WTC11 (cell line): ENCODE data around the gene TNS3. TPM values are rescaled to one million over a fixed set of nuclear protein-coding genes. Genes with fewer than 3 reads are reported as not detected.
A peak's percentile ranks its signal among the peaks of the same experiment; 100 is the strongest.

Experiments
- ATAC-seq: fragments of 200-7000 bp; cut with Tn5 transposase; 2 replicates; pipeline ENCODE4 v1.10.0; 2021; ENCODE audit warnings: mild to moderate bottlenecking, moderate library complexity
- CTCF ChIA-PET: fragments of 300-600 bp; sonication (Branson Sonifier 250); formaldehyde crosslinking; loops from one replicate; lab custom pipeline; 2021; ENCODE audit warnings: antibody characterized with exemption; lab: Charles Lee
- POLR2A ChIA-PET: fragments of 350-600 bp; sonication (Branson Sonifier 250); formaldehyde crosslinking; loops from one replicate; lab custom pipeline; 2021; ENCODE audit warnings: antibody characterized with exemption; lab: Charles Lee
- DNase-seq: peaks from one replicate; pipeline ENCODE4 v3.0.0; 2021; ENCODE audit warnings: low spot score
- H3K27ac Mint-ChIP-seq: 2 replicates; pipeline ENCODE4 v1.8.0; 2021; ENCODE audit warnings: mixed read lengths
- H3K27me3 Mint-ChIP-seq: 2 replicates; pipeline ENCODE4 v1.8.0; 2021; ENCODE audit warnings: low read depth, mild to moderate bottlenecking, moderate library complexity, mixed read lengths
- H3K36me3 Mint-ChIP-seq: 2 replicates; pipeline ENCODE4 v1.8.0; 2021; ENCODE audit warnings: mixed read lengths
- H3K4me1 Mint-ChIP-seq: 2 replicates; pipeline ENCODE4 v1.8.0; 2022; ENCODE audit warnings: mixed read lengths
- H3K4me3 Mint-ChIP-seq: 2 replicates; pipeline ENCODE4 v1.8.0; 2021; ENCODE audit warnings: mild to moderate bottlenecking, moderate library complexity, mixed read lengths
- H3K9me3 Mint-ChIP-seq: 2 replicates; pipeline ENCODE4 v1.8.0; 2021; ENCODE audit warnings: mixed read lengths
- ATF2 ChIP-seq: sonication (generic); formaldehyde crosslinking; IDR thresholded peaks from 2 replicates; pipeline ENCODE4 v1.8.1; 2022; ENCODE audit warnings: low read depth, missing genetic modification reagents, borderline replicate concordance
- ELF4 ChIP-seq: sonication (generic); formaldehyde crosslinking; IDR thresholded peaks from 2 replicates; pipeline ENCODE4 v1.8.1; 2022; ENCODE audit warnings: low read depth, mild to moderate bottlenecking, moderate library complexity, missing genetic modification reagents
- FOXK1 ChIP-seq: sonication (generic); formaldehyde crosslinking; IDR thresholded peaks from 2 replicates; pipeline ENCODE4 v1.8.0; 2022; ENCODE audit warnings: mild to moderate bottlenecking, moderate library complexity, missing genetic modification reagents
- GRHL2 ChIP-seq: fragments of 250-450 bp; sonication (Bioruptor Pico); IDR thresholded peaks from 2 replicates; pipeline ENCODE4 v1.8.0; 2022; ENCODE audit warnings: mild to moderate bottlenecking, moderate library complexity; ENCODE audit not compliant: insufficient replicate concordance, severe bottlenecking
- NR2C2 ChIP-seq: sonication (generic); formaldehyde crosslinking; IDR thresholded peaks from 2 replicates; pipeline ENCODE4 v1.8.0; 2022; ENCODE audit warnings: mild to moderate bottlenecking, missing genetic modification reagents
- STAT6 ChIP-seq: sonication (generic); formaldehyde crosslinking; conservative IDR thresholded peaks from 2 replicates; pipeline ENCODE4 v1.8.1; 2023; ENCODE audit warnings: mild to moderate bottlenecking, low read depth, missing genetic modification reagents, moderate library complexity
- ZBTB21 ChIP-seq: sonication (generic); formaldehyde crosslinking; IDR thresholded peaks from 2 replicates; pipeline ENCODE4 v1.8.1; 2023; ENCODE audit warnings: mild to moderate bottlenecking, missing genetic modification reagents, borderline replicate concordance
- ZNF138 ChIP-seq: sonication (generic); formaldehyde crosslinking; conservative IDR thresholded peaks from 2 replicates; pipeline ENCODE4 v1.8.1; 2022; ENCODE audit warnings: mild to moderate bottlenecking, moderate library complexity, missing genetic modification reagents
- ZNF232 ChIP-seq: sonication (generic); formaldehyde crosslinking; IDR thresholded peaks from 2 replicates; pipeline ENCODE4 v1.8.0; 2022; ENCODE audit warnings: mild to moderate bottlenecking, missing genetic modification reagents
- ZNF263 ChIP-seq: sonication (generic); formaldehyde crosslinking; IDR thresholded peaks from 2 replicates; pipeline ENCODE4 v1.8.1; 2022; ENCODE audit warnings: low read depth, mild to moderate bottlenecking, moderate library complexity, missing genetic modification reagents
- ZNF317 ChIP-seq: sonication (generic); formaldehyde crosslinking; IDR thresholded peaks from 2 replicates; pipeline ENCODE4 v1.8.1; 2023; ENCODE audit warnings: low read depth, mild to moderate bottlenecking, moderate library complexity, missing genetic modification reagents, borderline replicate concordance
- ZNF423 ChIP-seq: fragments of 250-450 bp; sonication (Bioruptor Pico); IDR thresholded peaks from 2 replicates; pipeline ENCODE4 v2.1.2; 2022; ENCODE audit warnings: mild to moderate bottlenecking, moderate library complexity
- total RNA-seq: library from RNA; stranded (reverse); gene quantifications from 3 replicates; pipeline ENCODE4 v1.2.3, GENCODE V29; 2021
- TF ChIP-seq, protein P1 (sequence below): sonication (generic); formaldehyde crosslinking; IDR thresholded peaks from 2 replicates; pipeline ENCODE4 v1.8.0; 2022; ENCODE audit warnings: missing genetic modification reagents
- TF ChIP-seq, protein P2 (sequence below): sonication (generic); formaldehyde crosslinking; IDR thresholded peaks from 2 replicates; pipeline ENCODE4 v1.8.1; 2023; ENCODE audit warnings: mild to moderate bottlenecking, missing genetic modification reagents, borderline replicate concordance
- TF ChIP-seq, protein P3 (sequence below): sonication (generic); formaldehyde crosslinking; IDR thresholded peaks from 2 replicates; pipeline ENCODE4 v1.8.1; 2022; ENCODE audit warnings: low read depth, mild to moderate bottlenecking, moderate library complexity, missing genetic modification reagents, borderline replicate concordance
- TF ChIP-seq, protein P4 (sequence below): sonication (generic); formaldehyde crosslinking; IDR thresholded peaks from 2 replicates; pipeline ENCODE4 v1.8.1; 2023; ENCODE audit warnings: mild to moderate bottlenecking, moderate library complexity, missing genetic modification reagents

The TNS3 gene
- total RNA-seq, 1 experiment from 2014 or later = 37.7 TPM

DNA sequence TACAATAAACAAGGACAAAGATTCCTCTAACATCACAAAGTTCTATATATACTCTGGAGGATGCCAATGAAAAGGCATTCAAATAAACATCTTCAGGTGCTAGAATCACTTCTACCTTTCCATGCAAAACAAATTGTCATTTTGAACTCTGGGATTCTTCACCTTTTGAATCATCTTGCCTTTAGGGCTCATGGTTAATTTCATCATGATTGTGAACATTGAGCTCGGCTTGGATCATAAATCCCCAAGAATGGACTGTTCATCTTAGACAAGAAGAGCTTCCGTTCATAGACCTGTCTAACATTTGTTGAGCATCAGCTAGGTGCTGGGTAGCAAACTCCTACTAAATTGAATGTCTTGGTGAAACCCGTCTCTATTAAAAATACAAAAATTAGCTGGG, 212.2 kb downstream of the TNS3 start (continued):
- TF ChIP-seq, protein P1, sequence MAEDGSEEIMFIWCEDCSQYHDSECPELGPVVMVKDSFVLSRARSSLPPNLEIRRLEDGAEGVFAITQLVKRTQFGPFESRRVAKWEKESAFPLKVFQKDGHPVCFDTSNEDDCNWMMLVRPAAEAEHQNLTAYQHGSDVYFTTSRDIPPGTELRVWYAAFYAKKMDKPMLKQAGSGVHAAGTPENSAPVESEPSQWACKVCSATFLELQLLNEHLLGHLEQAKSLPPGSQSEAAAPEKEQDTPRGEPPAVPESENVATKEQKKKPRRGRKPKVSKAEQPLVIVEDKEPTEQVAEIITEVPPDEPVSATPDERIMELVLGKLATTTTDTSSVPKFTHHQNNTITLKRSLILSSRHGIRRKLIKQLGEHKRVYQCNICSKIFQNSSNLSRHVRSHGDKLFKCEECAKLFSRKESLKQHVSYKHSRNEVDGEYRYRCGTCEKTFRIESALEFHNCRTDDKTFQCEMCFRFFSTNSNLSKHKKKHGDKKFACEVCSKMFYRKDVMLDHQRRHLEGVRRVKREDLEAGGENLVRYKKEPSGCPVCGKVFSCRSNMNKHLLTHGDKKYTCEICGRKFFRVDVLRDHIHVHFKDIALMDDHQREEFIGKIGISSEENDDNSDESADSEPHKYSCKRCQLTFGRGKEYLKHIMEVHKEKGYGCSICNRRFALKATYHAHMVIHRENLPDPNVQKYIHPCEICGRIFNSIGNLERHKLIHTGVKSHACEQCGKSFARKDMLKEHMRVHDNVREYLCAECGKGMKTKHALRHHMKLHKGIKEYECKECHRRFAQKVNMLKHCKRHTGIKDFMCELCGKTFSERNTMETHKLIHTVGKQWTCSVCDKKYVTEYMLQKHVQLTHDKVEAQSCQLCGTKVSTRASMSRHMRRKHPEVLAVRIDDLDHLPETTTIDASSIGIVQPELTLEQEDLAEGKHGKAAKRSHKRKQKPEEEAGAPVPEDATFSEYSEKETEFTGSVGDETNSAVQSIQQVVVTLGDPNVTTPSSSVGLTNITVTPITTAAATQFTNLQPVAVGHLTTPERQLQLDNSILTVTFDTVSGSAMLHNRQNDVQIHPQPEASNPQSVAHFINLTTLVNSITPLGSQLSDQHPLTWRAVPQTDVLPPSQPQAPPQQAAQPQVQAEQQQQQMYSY = no peak
- TF ChIP-seq STAT6 = no peak
- TF ChIP-seq, all 79 proteins: peak for 0

GRCh38 chr7:47368190-47368812, 213.6 kb downstream of the TNS3 start:
- H3K36me3 Mint-ChIP-seq = peaks cover 5% of the 10 kb centered on the region; the same call in 1 of the 2 replicates
- ChIA-PET POLR2A (no interaction called here), CTCF (interaction anchor here (1.5 kb wide), 1 partner anchor 68 kb away, joined by 3 read pairs; no protein-coding TSS in a partner anchor)

GRCh38 chr7:47367369-47367768, 214.5 kb downstream of the TNS3 start:
- DNase-seq = no peak
- no peak for TF ChIP-seq ZNF317 (CRISPR knock-in tag)
- TF ChIP-seq ZBTB21 (CRISPR knock-in tag) = no peak
- no peak for TF ChIP-seq GRHL2
- TF ChIP-seq ZNF232 (CRISPR knock-in tag) = no peak
- TF ChIP-seq, protein P2, sequence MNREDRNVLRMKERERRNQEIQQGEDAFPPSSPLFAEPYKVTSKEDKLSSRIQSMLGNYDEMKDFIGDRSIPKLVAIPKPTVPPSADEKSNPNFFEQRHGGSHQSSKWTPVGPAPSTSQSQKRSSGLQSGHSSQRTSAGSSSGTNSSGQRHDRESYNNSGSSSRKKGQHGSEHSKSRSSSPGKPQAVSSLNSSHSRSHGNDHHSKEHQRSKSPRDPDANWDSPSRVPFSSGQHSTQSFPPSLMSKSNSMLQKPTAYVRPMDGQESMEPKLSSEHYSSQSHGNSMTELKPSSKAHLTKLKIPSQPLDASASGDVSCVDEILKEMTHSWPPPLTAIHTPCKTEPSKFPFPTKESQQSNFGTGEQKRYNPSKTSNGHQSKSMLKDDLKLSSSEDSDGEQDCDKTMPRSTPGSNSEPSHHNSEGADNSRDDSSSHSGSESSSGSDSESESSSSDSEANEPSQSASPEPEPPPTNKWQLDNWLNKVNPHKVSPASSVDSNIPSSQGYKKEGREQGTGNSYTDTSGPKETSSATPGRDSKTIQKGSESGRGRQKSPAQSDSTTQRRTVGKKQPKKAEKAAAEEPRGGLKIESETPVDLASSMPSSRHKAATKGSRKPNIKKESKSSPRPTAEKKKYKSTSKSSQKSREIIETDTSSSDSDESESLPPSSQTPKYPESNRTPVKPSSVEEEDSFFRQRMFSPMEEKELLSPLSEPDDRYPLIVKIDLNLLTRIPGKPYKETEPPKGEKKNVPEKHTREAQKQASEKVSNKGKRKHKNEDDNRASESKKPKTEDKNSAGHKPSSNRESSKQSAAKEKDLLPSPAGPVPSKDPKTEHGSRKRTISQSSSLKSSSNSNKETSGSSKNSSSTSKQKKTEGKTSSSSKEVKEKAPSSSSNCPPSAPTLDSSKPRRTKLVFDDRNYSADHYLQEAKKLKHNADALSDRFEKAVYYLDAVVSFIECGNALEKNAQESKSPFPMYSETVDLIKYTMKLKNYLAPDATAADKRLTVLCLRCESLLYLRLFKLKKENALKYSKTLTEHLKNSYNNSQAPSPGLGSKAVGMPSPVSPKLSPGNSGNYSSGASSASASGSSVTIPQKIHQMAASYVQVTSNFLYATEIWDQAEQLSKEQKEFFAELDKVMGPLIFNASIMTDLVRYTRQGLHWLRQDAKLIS (CRISPR knock-in tag) = no peak
- TF ChIP-seq ELF4 (CRISPR knock-in tag) = no peak
- TF ChIP-seq, protein P3, sequence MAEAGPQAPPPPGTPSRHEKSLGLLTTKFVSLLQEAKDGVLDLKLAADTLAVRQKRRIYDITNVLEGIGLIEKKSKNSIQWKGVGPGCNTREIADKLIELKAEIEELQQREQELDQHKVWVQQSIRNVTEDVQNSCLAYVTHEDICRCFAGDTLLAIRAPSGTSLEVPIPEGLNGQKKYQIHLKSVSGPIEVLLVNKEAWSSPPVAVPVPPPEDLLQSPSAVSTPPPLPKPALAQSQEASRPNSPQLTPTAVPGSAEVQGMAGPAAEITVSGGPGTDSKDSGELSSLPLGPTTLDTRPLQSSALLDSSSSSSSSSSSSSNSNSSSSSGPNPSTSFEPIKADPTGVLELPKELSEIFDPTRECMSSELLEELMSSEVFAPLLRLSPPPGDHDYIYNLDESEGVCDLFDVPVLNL (CRISPR knock-in tag) = no peak
- TF ChIP-seq ZNF263 (CRISPR knock-in tag) = no peak
- TF ChIP-seq, protein P4, sequence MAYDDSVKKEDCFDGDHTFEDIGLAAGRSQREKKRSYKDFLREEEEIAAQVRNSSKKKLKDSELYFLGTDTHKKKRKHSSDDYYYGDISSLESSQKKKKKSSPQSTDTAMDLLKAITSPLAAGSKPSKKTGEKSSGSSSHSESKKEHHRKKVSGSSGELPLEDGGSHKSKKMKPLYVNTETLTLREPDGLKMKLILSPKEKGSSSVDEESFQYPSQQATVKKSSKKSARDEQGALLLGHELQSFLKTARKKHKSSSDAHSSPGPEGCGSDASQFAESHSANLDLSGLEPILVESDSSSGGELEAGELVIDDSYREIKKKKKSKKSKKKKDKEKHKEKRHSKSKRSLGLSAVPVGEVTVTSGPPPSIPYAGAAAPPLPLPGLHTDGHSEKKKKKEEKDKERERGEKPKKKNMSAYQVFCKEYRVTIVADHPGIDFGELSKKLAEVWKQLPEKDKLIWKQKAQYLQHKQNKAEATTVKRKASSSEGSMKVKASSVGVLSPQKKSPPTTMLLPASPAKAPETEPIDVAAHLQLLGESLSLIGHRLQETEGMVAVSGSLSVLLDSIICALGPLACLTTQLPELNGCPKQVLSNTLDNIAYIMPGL = no peak
- TF ChIP-seq NR2C2 = no peak
- no peak for TF ChIP-seq FOXK1
- TF ChIP-seq ZNF138 (CRISPR knock-in tag) = no peak

More at GRCh38 chr7:47368190-47368812, 213.6 kb downstream of the TNS3 start:
- no peak for ATAC-seq
- TF ChIP-seq ATF2 (CRISPR knock-in tag) = no peak
- TF ChIP-seq ZNF423 (CRISPR knock-in tag) = peak; percentile 39; the same call in 1 of the 2 replicates
- TF ChIP-seq, all 79 proteins: peak for 1
- no peaks in the 10 kb centered on the region for H3K27me3 Mint-ChIP-seq
- no peak overlapping the region for H3K27ac Mint-ChIP-seq
- DNase-seq = no peak
- H3K4me3 Mint-ChIP-seq = no peak overlapping the region
- peaks cover 30% of the 10 kb centered on the region for H3K4me1 Mint-ChIP-seq
- no peaks in the 10 kb centered on the region for H3K9me3 Mint-ChIP-seq

More at GRCh38 chr7:47367369-47367768, 214.5 kb downstream of the TNS3 start:
- ChIA-PET POLR2A (no interaction called here), CTCF (interaction anchor here (0.7 to 1.5 kb wide), 2 partner anchors 68 to 101 kb away, joined by 3 read pairs; no protein-coding TSS in a partner anchor)
- H3K27ac Mint-ChIP-seq = no peak overlapping the region
- H3K27me3 Mint-ChIP-seq = no peaks in the 10 kb centered on the region
- H3K4me1 Mint-ChIP-seq = peaks cover 21% of the 10 kb centered on the region
- peaks cover 5% of the 10 kb centered on the region; the same call in 1 of the 2 replicates for H3K36me3 Mint-ChIP-seq
- H3K4me3 Mint-ChIP-seq = no peak overlapping the region
- no peaks in the 10 kb centered on the region for H3K9me3 Mint-ChIP-seq
- no peak for ATAC-seq
